CD4-positive, alpha-beta T cell treated with Interleukin-12 subunit alpha and Interleukin-12 subunit beta, for 1 hour (primary cell): ENCODE data around the gene PGAP2.
"Not testable (repeated sequence)": the region's sequence is repeated elsewhere in the genome, so short reads cannot be mapped to it uniquely, and the experiment has no call there.

Experiments
- DNase-seq: peaks from one replicate; pipeline ENCODE4 v3.0.0-alpha.2; 2020

The PGAP2 gene

GRCh38 chr11:3807909-3808860 lies at the start of gene PGAP2:
TSS of gene PGAP2 (plus strand) at chr11:3808560. CDS start at chr11:3811260, 2,700 bp downstream.
- peak; percentile 63 for DNase-seq

GRCh38 chr11:3764266-3764665 lies 44.1 kb upstream of the PGAP2 start:
- no peak for DNase-seq

- not testable (repeated sequence) for DNase-seq
These were observed 41.5 kb upstream of the PGAP2 start for GRCh38 chr11:3766836-3767235.

GRCh38 chr11:3767536-3767935 lies 40.8 kb upstream of the PGAP2 start:
- DNase-seq = no peak

- DNase-seq = no peak
These were observed 35.2 kb upstream of the PGAP2 start for GRCh38 chr11:3773180-3773579.

- no peak for DNase-seq
These were observed 32.5 kb upstream of the PGAP2 start for GRCh38 chr11:3775736-3776406.

- DNase-seq = no peak
These were observed 26.9 kb upstream of the PGAP2 start for GRCh38 chr11:3781423-3781822.

- DNase-seq = no peak
These were observed 25.4 kb upstream of the PGAP2 start for GRCh38 chr11:3782963-3783362.

- no peak for DNase-seq
These were observed 24.7 kb upstream of the PGAP2 start for GRCh38 chr11:3783611-3784010.

GRCh38 chr11:3786781-3787428 lies 21.5 kb upstream of the PGAP2 start:
- no peak for DNase-seq

- not testable (repeated sequence) for DNase-seq
These were observed 14.0 kb upstream of the PGAP2 start for GRCh38 chr11:3794387-3794786.

GRCh38 chr11:3795131-3796001 lies 13.0 kb upstream of the PGAP2 start:
- no peak for DNase-seq

GRCh38 chr11:3796002-3796311 lies 12.4 kb upstream of the PGAP2 start:
- DNase-seq = no peak

- DNase-seq = peak; percentile 23
These were observed 12.0 kb upstream of the PGAP2 start for GRCh38 chr11:3796346-3796745.

- no peak for DNase-seq
These were observed 11.5 kb upstream of the PGAP2 start for GRCh38 chr11:3796801-3797328.

GRCh38 chr11:3797329-3798090 lies 10.8 kb upstream of the PGAP2 start, which contains the start of gene NUP98:
TSS of gene NUP98 (minus strand) at chr11:3797554. CDS start at chr11:3782117, 15,437 bp downstream.
- peak; percentile 100 for DNase-seq

GRCh38 chr11:3799143-3799542 lies 9.2 kb upstream of the PGAP2 start:
- no peak for DNase-seq

GRCh38 chr11:3799873-3800272 lies 8.5 kb upstream of the PGAP2 start:
- DNase-seq = no peak

GRCh38 chr11:3802011-3802790 lies 6.2 kb upstream of the PGAP2 start:
- no peak for DNase-seq

- no peak for DNase-seq
These were observed 4.4 kb upstream of the PGAP2 start for GRCh38 chr11:3803726-3804495.
